Aorta (tissue), 5 donors: ENCODE data around the gene RGS17. TPM values are rescaled to one million over a fixed set of nuclear protein-coding genes. Genes with fewer than 3 reads are reported as not detected.
A peak's percentile ranks its signal among the peaks of the same experiment; 100 is the strongest.

Experiments used
- ATAC-seq: fragments of 200-7000 bp; cut with Tn5 transposase; one replicate; pipeline ENCODE4 v1.9.1; 2022; ENCODE audit warnings: moderate library complexity; ENCODE audit not compliant: low FRiP score
- DNase-seq, 2 donors: peaks; one replicate each; pipeline ENCODE4 v3.0.0-alpha.2; 2020
- H3K27ac ChIP-seq, 2 donors: one replicate each; pipeline ENCODE4 v1.5.1; 2013; ENCODE audit warnings: low read length in 2 of 2, mild to moderate bottlenecking in 2 of 2, moderate library complexity in 2 of 2, control low read depth in 1 of 2, inconsistent platforms in 1 of 2, low read depth in 1 of 2
- H3K27me3 ChIP-seq, 2 donors: one replicate each; pipeline ENCODE4 v1.6.1; 2013; ENCODE audit warnings: control low read depth in 1 of 2, low read length in 1 of 2, mild to moderate bottlenecking in 1 of 2, moderate library complexity in 1 of 2; ENCODE audit not compliant: insufficient read depth in 2 of 2, control insufficient read depth in 1 of 2
- H3K36me3 ChIP-seq, 2 donors: one replicate each; pipeline ENCODE4 v1.6.1; 2013; ENCODE audit warnings: control low read depth in 1 of 2, low read length in 1 of 2, mild to moderate bottlenecking in 1 of 2; ENCODE audit not compliant: insufficient read depth in 2 of 2, control insufficient read depth in 1 of 2
- H3K4me1 ChIP-seq, 2 donors: one replicate each; pipeline ENCODE4 v1.6.1; 2013; ENCODE audit warnings: low read length in 2 of 2, control low read depth in 1 of 2, mild to moderate bottlenecking in 1 of 2, moderate library complexity in 1 of 2; ENCODE audit not compliant: insufficient read depth in 2 of 2, control insufficient read depth in 1 of 2
- H3K4me3 ChIP-seq, 2 donors: one replicate each; pipeline ENCODE4 v1.5.1; 2013; ENCODE audit warnings: low read length in 2 of 2, control low read depth in 1 of 2, mild to moderate bottlenecking in 1 of 2
- H3K9me3 ChIP-seq: one replicate; pipeline ENCODE4 v1.6.1; 2013; ENCODE audit warnings: mild to moderate bottlenecking, low read length; ENCODE audit not compliant: control insufficient read depth
- WGBS, 2 donors: extraction: QIAGEN DNeasy Blood & Tissue Kit; methylation state at CpG; one replicate each; pipeline ENCODE4 v1.1.7; 2013; 5-methylcytosine and 5-hydroxymethylcytosine counted together
- intact Hi-C, 2 donors: fragments of 100-400 bp; cut with DNase I; formaldehyde crosslinking; loops; one replicate each; pipeline versions ENCODE4 v1.14.2 to v1.15.0; 2022
- polyA plus RNA-seq, 2 donors: library from polyadenylated mRNA; stranded (reverse); fragments of 200-250 nt; gene quantifications; one replicate each; pipeline ENCODE4 v1.2.3, GENCODE V29; 2013
- total RNA-seq, 2 donors: library from RNA; stranded (reverse); fragmentation: NEBNext Ultra II Directional; extraction: Animal tissue kit (Norgen Biotek cat#: 25700); gene quantifications; one replicate each; pipeline ENCODE4 v1.2.1, GENCODE V29; 2021
- donor health status: healthy with polysubstance abuse.
- donor health status: Bipolar disorder and iron deficiency.
- donor health status: DM: no; HTN: no; CAD: no.
- donor health status: DM: no; HTN: no; CAD: no.
- donor health status: DM: yes; HTN: yes; CAD: no.

RGS17 gene
- total and polyA plus RNA-seq, 4 donors = 2.2 to 3.2 (median 2.5) TPM

- 18 to 19% methylated on average over 1 of the region's 1 CpG for WGBS, 2 donors
- no peak for ATAC-seq
- H3K27ac ChIP-seq = no peak overlapping the region
- H3K9me3 ChIP-seq = no peaks in the 10 kb centered on the region
- no peak overlapping the region for H3K4me3 ChIP-seq
- peaks cover 4 to 5% of the 10 kb centered on the region in 2 donors for H3K4me1 ChIP-seq
- intact Hi-C loops = no loop called here
- no peak for DNase-seq
- H3K27me3 ChIP-seq = no peaks in the 10 kb centered on the region
- no peaks in the 10 kb centered on the region for H3K36me3 ChIP-seq
Observed at GRCh38 chr6:153096792-153097191, 34.3 kb downstream of the RGS17 start.

DNA sequence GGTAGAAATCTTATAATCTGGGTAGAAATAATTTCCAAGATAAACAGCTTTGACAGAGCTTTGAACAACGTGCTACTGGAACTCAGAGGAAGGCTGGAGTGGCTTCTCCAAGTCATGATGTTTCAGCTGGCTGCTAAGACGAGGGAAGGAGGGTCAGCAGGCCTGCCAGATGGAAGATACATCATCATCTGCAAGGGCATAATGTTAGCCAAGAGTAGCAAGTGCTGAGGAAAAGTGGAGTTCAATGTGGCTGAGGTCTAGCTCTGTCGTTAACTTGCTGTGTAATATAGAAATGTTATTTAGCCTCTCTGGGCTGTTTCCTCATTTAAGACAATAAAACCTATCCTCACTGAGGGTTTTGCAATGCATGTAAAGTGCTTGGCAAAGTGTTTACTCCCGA lies 35.1 kb downstream of the RGS17 start:
- Histone ChIP-seq H3K36me3 (no peaks in the 10 kb centered on the region), H3K4me3 (peak overlapping the region in 1 of 2 donors; percentile 34), H3K9me3 (no peaks in the 10 kb centered on the region), H3K27me3 (no peaks in the 10 kb centered on the region), H3K4me1 (peaks cover 4 to 5% of the 10 kb centered on the region in 2 donors), H3K27ac (peak overlapping the region in 1 of 2 donors; percentile 57)
- intact Hi-C loops = no loop called here
- DNase-seq (no peak), ATAC-seq (no peak)
- WGBS, 2 donors = 20 to 31% methylated on average over 4 of the region's 4 CpGs

GRCh38 chr6:153092082-153093013 lies 38.7 kb downstream of the RGS17 start:
- H3K27me3 ChIP-seq = no peaks in the 10 kb centered on the region
- H3K27ac ChIP-seq = peak overlapping the region; percentile 16 to 87
- WGBS, 2 donors = 55 to 64% methylated on average over 9 of the region's 9 CpGs
- DNase-seq (no peak), ATAC-seq (peak; percentile 33)
- H3K4me3 ChIP-seq = no peak overlapping the region
- H3K36me3 ChIP-seq = no peaks in the 10 kb centered on the region
- peaks cover 4 to 6% of the 10 kb centered on the region in 2 donors for H3K4me1 ChIP-seq
- H3K9me3 ChIP-seq = no peaks in the 10 kb centered on the region
- intact Hi-C loops = no loop called here

- Histone ChIP-seq H3K4me1 (peaks cover 0 to 11% of the 10 kb centered on the region in 2 donors), H3K4me3 (no peak overlapping the region), H3K36me3 (no peaks in the 10 kb centered on the region), H3K27ac (no peak overlapping the region), H3K27me3 (no peaks in the 10 kb centered on the region), H3K9me3 (no peaks in the 10 kb centered on the region)
- WGBS, 2 donors = 28 to 30% methylated on average over 8 of the region's 8 CpGs
- intact Hi-C loops = no loop called here
- ATAC-seq (no peak), DNase-seq (no peak)
Observed at GRCh38 chr6:153090241-153090930, 40.7 kb downstream of the RGS17 start.

DNA sequence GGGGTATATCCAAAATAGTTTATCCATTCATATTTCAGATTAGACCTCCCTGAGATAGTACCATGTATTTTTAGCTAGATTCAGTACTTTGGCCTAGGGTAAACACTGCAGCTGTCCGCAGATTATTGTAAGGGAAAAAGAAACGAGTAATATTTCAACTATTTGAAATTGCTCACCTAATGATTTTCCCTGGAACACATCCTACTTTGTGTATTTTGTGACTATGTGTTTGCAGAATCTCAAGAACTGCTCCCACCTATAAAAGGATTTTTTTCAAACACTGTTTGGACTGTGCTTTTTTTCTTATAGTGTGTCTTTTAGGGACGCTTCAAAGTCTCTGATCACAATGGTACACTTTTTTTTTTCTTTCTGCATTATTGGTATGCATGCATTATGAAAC lies 42.3 kb downstream of the RGS17 start:
- no peak for DNase-seq
- H3K9me3 ChIP-seq = no peaks in the 10 kb centered on the region

GRCh38 chr6:153087436-153087835 lies 43.6 kb downstream of the RGS17 start:
- no peak for DNase-seq
- no peak overlapping the region for H3K4me3 ChIP-seq
- ATAC-seq = no peak
- no peaks in the 10 kb centered on the region for H3K36me3 ChIP-seq
- no peak overlapping the region for H3K27ac ChIP-seq
- H3K27me3 ChIP-seq = no peaks in the 10 kb centered on the region
- H3K4me1 ChIP-seq = peaks cover 7 to 13% of the 10 kb centered on the region in 2 donors
- no peaks in the 10 kb centered on the region for H3K9me3 ChIP-seq
- intact Hi-C loops = no loop called here

More for the DNA sequence above, 42.3 kb downstream of the RGS17 start:
- Histone ChIP-seq H3K27ac (no peak overlapping the region), H3K4me1 (peaks cover 7 to 13% of the 10 kb centered on the region in 2 donors), H3K27me3 (no peaks in the 10 kb centered on the region), H3K4me3 (no peak overlapping the region), H3K36me3 (no peaks in the 10 kb centered on the region)
- ATAC-seq = no peak
- intact Hi-C loops = no loop called here
- 73 to 75% methylated on average over 3 of the region's 3 CpGs for WGBS, 2 donors

DNA sequence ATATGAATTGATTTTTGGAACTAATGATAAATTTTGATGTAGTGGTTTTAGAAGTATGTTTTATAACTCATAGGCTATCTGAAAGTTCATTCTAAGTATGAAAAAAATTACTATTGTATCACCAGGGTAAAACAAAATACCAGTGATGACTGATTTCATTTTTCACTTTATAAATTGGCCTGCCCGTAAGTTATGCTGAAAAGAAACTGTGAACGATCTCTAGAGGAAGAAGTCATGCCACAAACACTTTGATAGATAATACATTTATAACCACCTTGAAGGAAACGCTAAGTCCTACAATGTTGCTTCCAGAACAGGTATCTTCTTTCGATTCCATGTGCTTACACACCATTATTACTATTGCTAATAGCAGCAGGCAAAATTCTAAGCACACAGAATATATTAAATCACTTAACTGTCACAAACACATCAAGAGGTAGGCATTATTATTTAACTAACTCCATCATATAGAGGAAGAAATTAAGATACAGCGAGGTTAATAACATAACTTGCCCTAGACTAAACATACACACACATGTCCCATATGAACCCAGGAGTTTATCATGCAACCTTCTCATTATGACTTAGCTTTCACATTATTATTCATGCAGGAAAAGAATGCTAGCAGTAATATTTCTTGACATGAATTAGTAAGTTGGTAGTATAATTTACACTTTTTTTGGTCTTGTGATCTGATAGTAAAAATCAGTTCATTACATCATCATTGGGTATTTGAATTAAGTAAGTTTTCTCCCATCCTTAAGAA lies 44.7 kb downstream of the RGS17 start:
- DNase-seq (no peak), ATAC-seq (no peak)
- H3K27me3 ChIP-seq = no peaks in the 10 kb centered on the region
- no peaks in the 10 kb centered on the region for H3K9me3 ChIP-seq
- no peak overlapping the region for H3K4me3 ChIP-seq
- no peaks in the 10 kb centered on the region for H3K36me3 ChIP-seq
- intact Hi-C loops = no loop called here
- peaks cover 7 to 16% of the 10 kb centered on the region in 2 donors for H3K4me1 ChIP-seq
- 62 to 66% methylated on average over 5 of the region's 5 CpGs for WGBS, 2 donors
- no peak overlapping the region for H3K27ac ChIP-seq

DNA sequence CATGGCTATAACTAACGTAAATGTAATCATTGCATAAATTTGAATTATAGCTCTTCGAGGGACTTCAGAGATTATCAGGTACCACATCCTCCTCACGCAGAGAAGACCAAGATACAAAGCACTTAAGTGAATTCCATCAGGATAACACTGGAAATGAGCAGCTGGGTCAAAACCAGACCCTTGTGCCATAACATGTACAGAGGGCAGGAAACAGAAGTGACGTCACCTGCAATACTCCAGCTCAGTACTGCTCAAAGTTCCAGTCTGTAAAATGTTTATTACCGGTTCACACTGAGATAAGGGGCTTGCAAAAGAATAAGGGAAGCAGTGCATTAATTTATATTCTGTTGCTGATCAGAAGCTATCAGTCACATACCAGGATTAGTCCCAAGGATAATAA lies 45.8 kb downstream of the RGS17 start:
- no peaks in the 10 kb centered on the region for H3K36me3 ChIP-seq
- H3K27ac ChIP-seq = no peak overlapping the region
- no peaks in the 10 kb centered on the region for H3K9me3 ChIP-seq
- peaks cover 7 to 10% of the 10 kb centered on the region in 2 donors for H3K4me1 ChIP-seq
- no peak for DNase-seq
- H3K27me3 ChIP-seq = no peaks in the 10 kb centered on the region
- no peak overlapping the region for H3K4me3 ChIP-seq
- WGBS, 2 donors = 53 to 54% methylated on average over 5 of the region's 5 CpGs
- ATAC-seq = no peak
- intact Hi-C loops = no loop called here
